Vagina (tissue), 2 donors: ENCODE measurements around the gene TTC23L. TPM values are rescaled to one million over a fixed set of nuclear protein-coding genes. Genes with fewer than 3 reads are reported as not detected.

Experiments
- DNase-seq, 2 donors: peaks; one replicate each; pipeline ENCODE4 v3.0.0-alpha.2; 2017; ENCODE audit errors: extremely low spot score in 2 of 2
- H3K27ac ChIP-seq: fragments of 200-600 bp; sonication (generic); one replicate; pipeline ENCODE4 v1.5.1; 2019
- H3K27me3 ChIP-seq: fragments of 200-600 bp; sonication (generic); one replicate; pipeline ENCODE4 v1.5.1; 2019
- H3K36me3 ChIP-seq, 2 donors: fragments of 200-600 bp; sonication (generic); one replicate each; pipeline ENCODE4 v1.5.1; 2017 to 2019
- H3K4me1 ChIP-seq: fragments of 200-600 bp; sonication (generic); one replicate; pipeline ENCODE4 v1.5.1; 2019
- H3K4me3 ChIP-seq, 2 donors: fragments of 200-600 bp; sonication (generic); 1 replicate in 1 of 2; 2 replicates in 1 of 2; pipeline ENCODE4 v1.5.1; 2016 to 2019
- H3K9me3 ChIP-seq: fragments of 200-600 bp; sonication (generic); one replicate; pipeline ENCODE4 v1.5.1; 2019
- POLR2A ChIP-seq, 2 donors: fragments of 450-650 bp; IDR thresholded peaks; one replicate each; pipeline ENCODE4 v1.6.1; 2017; ENCODE audit warnings: antibody characterized with exemption in 2 of 2, mild to moderate bottlenecking in 2 of 2, moderate library complexity in 2 of 2
- POLR2AphosphoS5 ChIP-seq, 2 donors: sonication (generic); formaldehyde crosslinking; IDR thresholded peaks; one replicate each; pipeline ENCODE4 v1.9.0; 2017; ENCODE audit warnings: antibody characterized with exemption in 2 of 2, mild to moderate bottlenecking in 2 of 2, low read depth in 1 of 2; ENCODE audit not compliant: insufficient read depth in 1 of 2
- intact Hi-C: fragments of 100-400 bp; cut with DNase I; formaldehyde crosslinking; loops from one replicate; pipeline ENCODE4 v1.15.1; 2023
- total RNA-seq: library from RNA; depleted of rRNA; stranded (reverse); fragments of >200 nt; gene quantifications from one replicate; pipeline ENCODE4 v1.2.3, GENCODE V29; 2016
- TF ChIP-seq, protein P1 (sequence below), 3 experiments: fragments of 450-650 bp in 2 of 3; fragments of 200-600 bp in 1 of 3; sonication (generic) in 1 of 3; IDR thresholded peaks; one replicate each; pipeline ENCODE4 v1.5.1; 2017 to 2019; ENCODE audit warnings: antibody characterized with exemption in 3 of 3, mild to moderate bottlenecking in 2 of 3, moderate library complexity in 2 of 3

Gene TTC23L
- total RNA-seq, 1 donor from 2014 or later: 0.25 TPM

GRCh38 chr5:34833090-34833489 is 5.9 kb upstream of the TTC23L start:
- no peak for DNase-seq
- H3K9me3 ChIP-seq: no peaks in the 10 kb centered on the region
- intact Hi-C loops: no loop called here
- TF ChIP-seq POLR2AphosphoS5 (IDR thresholded peaks at IDR 0.05; ENCODE audit: insufficient read depth in 1 of 2, low read depth in 1 of 2) (no peak), POLR2A (IDR thresholded peaks at IDR 0.05) (no peak)
- TF ChIP-seq, protein P1, sequence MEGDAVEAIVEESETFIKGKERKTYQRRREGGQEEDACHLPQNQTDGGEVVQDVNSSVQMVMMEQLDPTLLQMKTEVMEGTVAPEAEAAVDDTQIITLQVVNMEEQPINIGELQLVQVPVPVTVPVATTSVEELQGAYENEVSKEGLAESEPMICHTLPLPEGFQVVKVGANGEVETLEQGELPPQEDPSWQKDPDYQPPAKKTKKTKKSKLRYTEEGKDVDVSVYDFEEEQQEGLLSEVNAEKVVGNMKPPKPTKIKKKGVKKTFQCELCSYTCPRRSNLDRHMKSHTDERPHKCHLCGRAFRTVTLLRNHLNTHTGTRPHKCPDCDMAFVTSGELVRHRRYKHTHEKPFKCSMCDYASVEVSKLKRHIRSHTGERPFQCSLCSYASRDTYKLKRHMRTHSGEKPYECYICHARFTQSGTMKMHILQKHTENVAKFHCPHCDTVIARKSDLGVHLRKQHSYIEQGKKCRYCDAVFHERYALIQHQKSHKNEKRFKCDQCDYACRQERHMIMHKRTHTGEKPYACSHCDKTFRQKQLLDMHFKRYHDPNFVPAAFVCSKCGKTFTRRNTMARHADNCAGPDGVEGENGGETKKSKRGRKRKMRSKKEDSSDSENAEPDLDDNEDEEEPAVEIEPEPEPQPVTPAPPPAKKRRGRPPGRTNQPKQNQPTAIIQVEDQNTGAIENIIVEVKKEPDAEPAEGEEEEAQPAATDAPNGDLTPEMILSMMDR (IDR thresholded peaks at IDR 0.05): no peak
- H3K27ac ChIP-seq: no peak overlapping the region
- no peak overlapping the region for H3K4me3 ChIP-seq
- H3K4me1 ChIP-seq: peaks cover 8% of the 10 kb centered on the region
- peaks cover 0 to 11% of the 10 kb centered on the region in 2 donors for H3K36me3 ChIP-seq
- H3K27me3 ChIP-seq: no peaks in the 10 kb centered on the region

- no peaks in the 10 kb centered on the region for H3K9me3 ChIP-seq
- no peak for DNase-seq
- intact Hi-C loops: no loop called here
- no peak for TF ChIP-seq POLR2A (IDR thresholded peaks at IDR 0.05)
- TF ChIP-seq POLR2AphosphoS5 (IDR thresholded peaks at IDR 0.05; ENCODE audit: insufficient read depth in 1 of 2, low read depth in 1 of 2): peak in 1 of 2 donors; percentile 18
- TF ChIP-seq, protein P1 (IDR thresholded peaks at IDR 0.05): no peak
- no peak overlapping the region for H3K4me3 ChIP-seq
- peaks cover 8% of the 10 kb centered on the region for H3K4me1 ChIP-seq
- H3K27me3 ChIP-seq: no peaks in the 10 kb centered on the region
- no peak overlapping the region for H3K27ac ChIP-seq
- H3K36me3 ChIP-seq: peaks cover 0 to 11% of the 10 kb centered on the region in 2 donors
Measured at GRCh38 chr5:34833976-34834793, 4.8 kb upstream of the TTC23L start.

GRCh38 chr5:34834794-34835089 is 4.2 kb upstream of the TTC23L start:
- intact Hi-C loops: no loop called here

GRCh38 chr5:34835664-34836063 is 3.3 kb upstream of the TTC23L start:
- intact Hi-C loops: no loop called here

More at GRCh38 chr5:34834794-34835089, 4.2 kb upstream of the TTC23L start:
- DNase-seq: no peak
- H3K4me1 ChIP-seq: peaks cover 8% of the 10 kb centered on the region
- H3K4me3 ChIP-seq: no peak overlapping the region
- no peaks in the 10 kb centered on the region for H3K9me3 ChIP-seq
- TF ChIP-seq POLR2A (IDR thresholded peaks at IDR 0.05) (no peak), POLR2AphosphoS5 (IDR thresholded peaks at IDR 0.05; ENCODE audit: insufficient read depth in 1 of 2, low read depth in 1 of 2) (no peak)
- TF ChIP-seq, protein P1 (IDR thresholded peaks at IDR 0.05): no peak
- H3K27ac ChIP-seq: no peak overlapping the region
- H3K36me3 ChIP-seq: peaks cover 0 to 6% of the 10 kb centered on the region in 2 donors
- no peaks in the 10 kb centered on the region for H3K27me3 ChIP-seq

More at GRCh38 chr5:34835664-34836063, 3.3 kb upstream of the TTC23L start:
- Histone ChIP-seq H3K4me1 (peaks cover 8% of the 10 kb centered on the region), H3K4me3 (no peak overlapping the region), H3K27me3 (no peaks in the 10 kb centered on the region), H3K36me3 (no peaks in the 10 kb centered on the region), H3K27ac (no peak overlapping the region), H3K9me3 (no peaks in the 10 kb centered on the region)
- no peak for DNase-seq
- TF ChIP-seq POLR2AphosphoS5 (IDR thresholded peaks at IDR 0.05; ENCODE audit: insufficient read depth in 1 of 2, low read depth in 1 of 2) (no peak), POLR2A (IDR thresholded peaks at IDR 0.05) (no peak)
- TF ChIP-seq, protein P1 (IDR thresholded peaks at IDR 0.05): no peak
